ENCODE measurements around the gene SLC17A2.

The SLC17A2 gene

GRCh38 chr6:25930532-25931410, at the start of gene SLC17A2:
Gene SLC17A2, minus strand, starts transcription at chr6:25930691. Its CDS starts 4,895 bp downstream, at chr6:25925796.
- Histone ChIP-seq H3K36me3 (ENCODE audit: control insufficient read depth, low read length) (no peaks in the 10 kb centered on the region), H3K4me3 (ENCODE audit: low read length) (no peak within 1 kb of the TSS), H3K4me1 (ENCODE audit: control insufficient read depth, low read length) (no peaks in the 10 kb centered on the region), H3K4me2 (ENCODE audit: low read length) (no peak within 1 kb of the TSS), H3F3A (ENCODE audit: control insufficient read depth, insufficient read depth) (no peaks in the 10 kb centered on the region), H3K9me2 (replicated peaks; ENCODE audit: control insufficient read depth, low read length) (no peaks in the 10 kb centered on the region), H3K79me2 (ENCODE audit: control insufficient read depth, low read length) (no peaks in the 10 kb centered on the region), H3K27ac (ENCODE audit: low read depth, low read length) (no peak within 1 kb of the TSS), H3K9me3 (ENCODE audit: control insufficient read depth, insufficient read depth, low read length) (no peaks in the 10 kb centered on the region), H4K20me1 (ENCODE audit: control insufficient read depth, insufficient read depth, low read depth, low read length) (no peaks in the 10 kb centered on the region), H3K27me3 (ENCODE audit: control insufficient read depth, low read length) (no peaks in the 10 kb centered on the region)
- TF ChIP-seq CTCF (IDR thresholded peaks at IDR 0.05; ENCODE audit: low read depth, low read length, poor library complexity, severe bottlenecking) (no peak), EZH2phosphoT487 (IDR thresholded peaks at IDR 0.05; ENCODE audit: borderline replicate concordance, low read length) (no peak)

GRCh38 chr6:25975923-25976560, 45.6 kb upstream of the SLC17A2 start:
- Histone ChIP-seq H3K4me3 (ENCODE audit: low read length) (no peak overlapping the region), H3K27me3 (ENCODE audit: control insufficient read depth, low read length) (no peaks in the 10 kb centered on the region), H3K4me2 (ENCODE audit: low read length) (no peak overlapping the region), H3K36me3 (ENCODE audit: control insufficient read depth, low read length) (peaks cover 86% of the 10 kb centered on the region), H3K4me1 (ENCODE audit: control insufficient read depth, low read length) (peaks cover 14% of the 10 kb centered on the region), H3F3A (ENCODE audit: control insufficient read depth, insufficient read depth) (peaks cover 9% of the 10 kb centered on the region; the same call in 1 of the 2 replicates), H3K79me2 (ENCODE audit: control insufficient read depth, low read length) (no peaks in the 10 kb centered on the region), H4K20me1 (ENCODE audit: control insufficient read depth, insufficient read depth, low read depth, low read length) (no peaks in the 10 kb centered on the region), H3K9me2 (replicated peaks; ENCODE audit: control insufficient read depth, low read length) (no peaks in the 10 kb centered on the region), H3K9me3 (ENCODE audit: control insufficient read depth, insufficient read depth, low read length) (no peaks in the 10 kb centered on the region), H3K27ac (ENCODE audit: low read depth, low read length) (no peak overlapping the region)
- TF ChIP-seq CTCF (IDR thresholded peaks at IDR 0.05; ENCODE audit: low read depth, low read length, poor library complexity, severe bottlenecking) (no peak), EZH2phosphoT487 (IDR thresholded peaks at IDR 0.05; ENCODE audit: borderline replicate concordance, low read length) (no peak)

DNA sequence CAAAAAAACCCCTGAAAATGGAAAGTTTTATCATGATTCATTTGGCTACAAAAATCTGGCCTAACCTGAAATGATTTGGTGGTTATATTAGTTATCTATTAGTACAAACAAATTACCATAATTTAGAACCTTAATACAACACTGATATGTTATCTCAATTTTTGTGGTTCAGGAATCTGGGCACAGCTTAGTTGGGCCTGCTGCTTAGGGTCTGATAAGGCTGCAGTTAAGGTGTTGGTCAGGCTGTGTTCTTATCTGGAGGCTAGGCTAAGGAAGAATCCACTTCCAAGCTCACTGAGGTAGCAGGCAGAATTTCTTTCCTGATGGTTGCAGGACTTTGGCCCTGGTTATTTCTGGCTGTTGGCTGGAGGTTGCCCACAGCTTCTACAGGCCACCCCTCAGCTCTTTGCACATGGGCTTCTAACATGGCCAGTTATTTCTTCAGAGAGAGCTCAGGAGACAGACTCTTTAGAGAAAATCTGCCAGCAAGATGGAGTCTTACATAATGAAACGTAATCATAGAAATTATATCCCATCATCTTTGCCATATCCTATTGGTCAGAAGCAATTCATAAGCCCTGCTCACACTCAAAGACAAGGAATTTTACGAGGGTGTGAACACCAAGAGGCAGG, 43.5 kb upstream of the SLC17A2 start:
- Histone ChIP-seq H3K4me3 (ENCODE audit: low read length) (no peak overlapping the region; the same call in 1 of the 2 replicates), H3K4me1 (ENCODE audit: control insufficient read depth, low read length) (peaks cover 14% of the 10 kb centered on the region), H3K9me2 (replicated peaks; ENCODE audit: control insufficient read depth, low read length) (no peaks in the 10 kb centered on the region), H3K4me2 (ENCODE audit: low read length) (no peak overlapping the region; the same call in 1 of the 2 replicates), H3K27me3 (ENCODE audit: control insufficient read depth, low read length) (no peaks in the 10 kb centered on the region), H4K20me1 (ENCODE audit: control insufficient read depth, insufficient read depth, low read depth, low read length) (no peaks in the 10 kb centered on the region), H3K79me2 (ENCODE audit: control insufficient read depth, low read length) (no peaks in the 10 kb centered on the region), H3K27ac (ENCODE audit: low read depth, low read length) (no peak overlapping the region), H3F3A (ENCODE audit: control insufficient read depth, insufficient read depth) (0 out of 2 replicates have a peak, but pooled peaks cover under 1% of the 10 kb centered on the region), H3K9me3 (ENCODE audit: control insufficient read depth, insufficient read depth, low read length) (no peaks in the 10 kb centered on the region), H3K36me3 (ENCODE audit: control insufficient read depth, low read length) (peaks cover 88% of the 10 kb centered on the region)
- TF ChIP-seq EZH2phosphoT487 (IDR thresholded peaks at IDR 0.05; ENCODE audit: borderline replicate concordance, low read length) (no peak), CTCF (IDR thresholded peaks at IDR 0.05; ENCODE audit: low read depth, low read length, poor library complexity, severe bottlenecking) (no peak)

Data from DOHH2 (cell line).